ENCODE results near the gene LY6G5B.

LY6G5B gene

GRCh38 chr6:31621991-31622390, 47.8 kb upstream of the LY6G5B start:
- H3K9ac ChIP-seq (ENCODE audit: low read length): peak overlapping the region; percentile 100
- no peaks in the 10 kb centered on the region for H3K27me3 ChIP-seq (ENCODE audit: insufficient read depth, low read length)
- H3K9me3 ChIP-seq (ENCODE audit: low read length): no peaks in the 10 kb centered on the region
- H3K9me2 ChIP-seq (ENCODE audit: low read depth, low read length): no peaks in the 10 kb centered on the region
- peaks cover 29% of the 10 kb centered on the region for H3K79me2 ChIP-seq (ENCODE audit: insufficient read depth, low read length)
- H3K36me3 ChIP-seq (ENCODE audit: insufficient read depth, low read length): peaks cover 61% of the 10 kb centered on the region
- H3F3A ChIP-seq (ENCODE audit: insufficient read depth, low read length): no peaks in the 10 kb centered on the region
- peak overlapping the region; percentile 84 for H3K27ac ChIP-seq (ENCODE audit: low read depth, low read length, poor library complexity, severe bottlenecking)
- no peak overlapping the region for H2AFZ ChIP-seq (ENCODE audit: low read length)
- H3K4me2 ChIP-seq (ENCODE audit: low read length): peak overlapping the region; percentile 90
- peaks cover 20% of the 10 kb centered on the region for H3K4me1 ChIP-seq (ENCODE audit: insufficient read depth, low read length, severe bottlenecking)
- H4K20me1 ChIP-seq (ENCODE audit: insufficient read depth, low read length): no peaks in the 10 kb centered on the region
- no peak for TF ChIP-seq EZH2 (IDR thresholded peaks at IDR 0.05; ENCODE audit: borderline replicate concordance, low read length)
- TF ChIP-seq, protein P1, sequence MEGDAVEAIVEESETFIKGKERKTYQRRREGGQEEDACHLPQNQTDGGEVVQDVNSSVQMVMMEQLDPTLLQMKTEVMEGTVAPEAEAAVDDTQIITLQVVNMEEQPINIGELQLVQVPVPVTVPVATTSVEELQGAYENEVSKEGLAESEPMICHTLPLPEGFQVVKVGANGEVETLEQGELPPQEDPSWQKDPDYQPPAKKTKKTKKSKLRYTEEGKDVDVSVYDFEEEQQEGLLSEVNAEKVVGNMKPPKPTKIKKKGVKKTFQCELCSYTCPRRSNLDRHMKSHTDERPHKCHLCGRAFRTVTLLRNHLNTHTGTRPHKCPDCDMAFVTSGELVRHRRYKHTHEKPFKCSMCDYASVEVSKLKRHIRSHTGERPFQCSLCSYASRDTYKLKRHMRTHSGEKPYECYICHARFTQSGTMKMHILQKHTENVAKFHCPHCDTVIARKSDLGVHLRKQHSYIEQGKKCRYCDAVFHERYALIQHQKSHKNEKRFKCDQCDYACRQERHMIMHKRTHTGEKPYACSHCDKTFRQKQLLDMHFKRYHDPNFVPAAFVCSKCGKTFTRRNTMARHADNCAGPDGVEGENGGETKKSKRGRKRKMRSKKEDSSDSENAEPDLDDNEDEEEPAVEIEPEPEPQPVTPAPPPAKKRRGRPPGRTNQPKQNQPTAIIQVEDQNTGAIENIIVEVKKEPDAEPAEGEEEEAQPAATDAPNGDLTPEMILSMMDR (IDR thresholded peaks at IDR 0.05; ENCODE audit: low read length): no peak
- H3K4me3 ChIP-seq (ENCODE audit: low read depth, low read length, poor library complexity, severe bottlenecking): peak overlapping the region; percentile 98

DNA sequence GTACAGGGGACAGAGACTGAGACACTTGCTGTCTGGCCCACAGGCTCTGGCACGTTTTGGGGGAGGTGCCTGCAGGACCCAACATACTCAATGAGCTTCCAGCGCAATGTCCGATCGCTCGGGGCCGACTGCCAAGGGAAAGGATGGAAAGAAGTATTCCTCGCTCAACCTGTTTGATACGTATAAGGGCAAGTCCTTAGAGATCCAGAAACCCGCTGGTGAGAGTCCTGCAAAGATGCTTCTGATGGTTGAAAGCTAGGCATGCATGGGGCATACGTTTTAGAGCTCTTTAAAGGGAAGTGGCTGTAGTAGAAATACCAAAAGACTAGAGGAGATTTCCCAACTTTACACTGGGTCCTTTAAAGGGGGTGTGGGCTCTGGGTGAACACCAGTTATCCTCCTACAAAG, 47.1 kb upstream of the LY6G5B start:
- Histone ChIP-seq H3K9ac (ENCODE audit: low read length) (peak overlapping the region; percentile 100; the same call in 1 of the 2 replicates), H3K27me3 (ENCODE audit: insufficient read depth, low read length) (no peaks in the 10 kb centered on the region), H3K27ac (ENCODE audit: low read depth, low read length, poor library complexity, severe bottlenecking) (no peak overlapping the region), H3K4me2 (ENCODE audit: low read length) (peak overlapping the region; percentile 90), H3K4me1 (ENCODE audit: insufficient read depth, low read length, severe bottlenecking) (peaks cover 20% of the 10 kb centered on the region), H2AFZ (ENCODE audit: low read length) (no peak overlapping the region), H3K9me2 (ENCODE audit: low read depth, low read length) (no peaks in the 10 kb centered on the region), H3K4me3 (ENCODE audit: low read depth, low read length, poor library complexity, severe bottlenecking) (peak overlapping the region; percentile 98), H3K36me3 (ENCODE audit: insufficient read depth, low read length) (peaks cover 68% of the 10 kb centered on the region), H3K79me2 (ENCODE audit: insufficient read depth, low read length) (peaks cover 29% of the 10 kb centered on the region), H4K20me1 (ENCODE audit: insufficient read depth, low read length) (no peaks in the 10 kb centered on the region), H3K9me3 (ENCODE audit: low read length) (no peaks in the 10 kb centered on the region), H3F3A (ENCODE audit: insufficient read depth, low read length) (no peaks in the 10 kb centered on the region)
- TF ChIP-seq, protein P1 (IDR thresholded peaks at IDR 0.05; ENCODE audit: low read length): no peak

DNA sequence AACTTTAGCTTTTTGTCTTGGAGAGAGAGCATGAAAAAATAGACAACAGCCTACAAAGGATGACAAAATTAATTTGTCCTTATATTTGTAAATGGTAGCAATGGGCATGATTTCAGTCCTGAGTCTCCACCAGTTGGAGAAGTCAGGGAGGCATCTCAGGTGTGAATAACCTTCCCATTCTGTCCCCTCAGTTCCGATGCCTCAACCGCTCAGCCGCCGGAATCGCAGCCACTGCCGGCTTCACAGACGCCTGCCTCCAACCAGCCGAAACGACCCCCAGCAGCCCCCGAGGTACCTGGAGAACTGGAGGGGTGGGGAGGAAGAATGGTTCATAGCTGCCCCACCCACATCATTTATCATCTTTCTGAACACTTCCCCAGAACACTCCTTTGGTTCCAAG, 45.7 kb upstream of the LY6G5B start:
- H3K36me3 ChIP-seq (ENCODE audit: insufficient read depth, low read length): peaks cover 82% of the 10 kb centered on the region
- no peaks in the 10 kb centered on the region for H3K9me2 ChIP-seq (ENCODE audit: low read depth, low read length)
- H3K9me3 ChIP-seq (ENCODE audit: low read length): no peaks in the 10 kb centered on the region
- TF ChIP-seq, protein P1 (IDR thresholded peaks at IDR 0.05; ENCODE audit: low read length): no peak
- no peak for TF ChIP-seq EZH2 (IDR thresholded peaks at IDR 0.05; ENCODE audit: borderline replicate concordance, low read length)
- H3K4me1 ChIP-seq (ENCODE audit: insufficient read depth, low read length, severe bottlenecking): peaks cover 20% of the 10 kb centered on the region
- no peaks in the 10 kb centered on the region for H3K27me3 ChIP-seq (ENCODE audit: insufficient read depth, low read length)
- no peak overlapping the region for H3K27ac ChIP-seq (ENCODE audit: low read depth, low read length, poor library complexity, severe bottlenecking)
- no peaks in the 10 kb centered on the region for H4K20me1 ChIP-seq (ENCODE audit: insufficient read depth, low read length)
- no peak overlapping the region for H3K4me2 ChIP-seq (ENCODE audit: low read length)
- H3K79me2 ChIP-seq (ENCODE audit: insufficient read depth, low read length): peaks cover 29% of the 10 kb centered on the region
- H3K4me3 ChIP-seq (ENCODE audit: low read depth, low read length, poor library complexity, severe bottlenecking): no peak overlapping the region
- H3K9ac ChIP-seq (ENCODE audit: low read length): no peak overlapping the region
- no peaks in the 10 kb centered on the region for H3F3A ChIP-seq (ENCODE audit: insufficient read depth, low read length)
- H2AFZ ChIP-seq (ENCODE audit: low read length): no peak overlapping the region

Measured in OCI-LY1 (cell line).